ENCODE measurements around the gene SLC29A3. TPM values are rescaled to one million over a fixed set of nuclear protein-coding genes. Genes with fewer than 3 reads are reported as not detected.

SLC29A3 gene
- total RNA-seq, 2 donors from 2014 or later, result 2.5 to 3.6 TPM

Other genes starting within 250 kb of the SLC29A3 start
- gene UNC5B, start 106.7 kb upstream of the SLC29A3 start, total RNA-seq, result 10 to 100 TPM; 12.4 to 17.7 TPM
- 1 to 10 TPM; 4.7 to 8.0 TPM for gene CDH23, start 77.7 kb downstream of the SLC29A3 start, total RNA-seq

Measured in left cardiac atrium (tissue), 2 donors.